Cerebellar nuclear complex (tissue), 1 donor: ENCODE results near the gene TAF7.
A peak's percentile ranks its signal among the peaks of the same experiment; 100 is the strongest.
"Not testable (repeated sequence)": the region's sequence is repeated elsewhere in the genome, so short reads cannot be mapped to it uniquely, and the experiment has no call there.

Experiments
- DNase-seq, 2 experiments: peaks; one replicate each; lab custom pipeline; 2025; lab: John Stamatoyannopoulos, UW

Gene TAF7, protein sequence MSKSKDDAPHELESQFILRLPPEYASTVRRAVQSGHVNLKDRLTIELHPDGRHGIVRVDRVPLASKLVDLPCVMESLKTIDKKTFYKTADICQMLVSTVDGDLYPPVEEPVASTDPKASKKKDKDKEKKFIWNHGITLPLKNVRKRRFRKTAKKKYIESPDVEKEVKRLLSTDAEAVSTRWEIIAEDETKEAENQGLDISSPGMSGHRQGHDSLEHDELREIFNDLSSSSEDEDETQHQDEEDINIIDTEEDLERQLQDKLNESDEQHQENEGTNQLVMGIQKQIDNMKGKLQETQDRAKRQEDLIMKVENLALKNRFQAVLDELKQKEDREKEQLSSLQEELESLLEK

DNA sequence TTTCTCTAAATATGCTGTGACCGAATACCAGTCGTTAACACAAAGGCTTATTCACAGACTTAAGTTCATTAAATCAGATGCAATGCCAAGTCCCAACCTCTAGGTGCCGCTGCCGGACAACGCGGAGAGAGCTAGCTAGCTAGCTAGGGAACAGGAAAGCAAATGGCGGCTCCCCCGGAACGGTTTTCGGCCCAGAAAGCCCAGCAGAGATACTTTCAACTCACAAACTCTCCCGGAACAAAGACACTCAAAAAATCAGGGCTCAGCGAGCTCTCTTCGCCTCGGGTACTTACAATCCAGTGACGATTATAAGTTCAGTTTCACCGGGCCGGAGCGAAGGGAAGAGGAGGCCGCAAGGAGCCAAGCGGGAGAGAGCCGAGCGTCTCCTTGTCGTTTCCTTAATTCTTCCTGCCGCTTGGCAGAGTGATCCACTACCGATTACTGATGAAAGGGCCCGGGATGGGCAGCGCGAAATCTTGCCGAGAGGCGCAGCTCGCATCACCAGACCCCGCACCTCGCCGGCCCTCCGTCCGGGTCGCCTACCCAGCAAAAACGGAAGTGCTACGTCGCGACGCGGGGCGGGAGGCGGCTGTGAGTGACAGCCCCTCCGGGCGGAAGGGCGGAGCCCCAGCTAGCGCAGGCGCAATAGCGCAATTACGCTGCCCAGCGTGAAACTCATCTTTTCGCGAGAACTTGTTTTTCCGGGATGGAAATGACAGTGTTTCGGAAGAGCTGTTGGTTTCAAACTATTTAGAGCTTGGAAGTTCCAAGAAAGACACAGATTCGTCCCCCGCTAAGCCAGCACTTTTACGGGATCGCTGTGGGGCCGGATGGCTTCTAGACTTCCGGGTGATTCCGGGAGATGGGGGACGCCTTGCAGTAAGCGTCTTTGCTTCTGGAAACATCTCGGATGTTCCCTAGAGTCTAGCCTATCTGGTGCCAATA lies at the start of gene TAF7:
TAF7 (minus strand) TSS at position 560 of the 945 bp plus-strand sequence. CDS start 740 bp downstream, outside the sequence.
- DNase-seq: peak; percentile 13 to 51

DNA sequence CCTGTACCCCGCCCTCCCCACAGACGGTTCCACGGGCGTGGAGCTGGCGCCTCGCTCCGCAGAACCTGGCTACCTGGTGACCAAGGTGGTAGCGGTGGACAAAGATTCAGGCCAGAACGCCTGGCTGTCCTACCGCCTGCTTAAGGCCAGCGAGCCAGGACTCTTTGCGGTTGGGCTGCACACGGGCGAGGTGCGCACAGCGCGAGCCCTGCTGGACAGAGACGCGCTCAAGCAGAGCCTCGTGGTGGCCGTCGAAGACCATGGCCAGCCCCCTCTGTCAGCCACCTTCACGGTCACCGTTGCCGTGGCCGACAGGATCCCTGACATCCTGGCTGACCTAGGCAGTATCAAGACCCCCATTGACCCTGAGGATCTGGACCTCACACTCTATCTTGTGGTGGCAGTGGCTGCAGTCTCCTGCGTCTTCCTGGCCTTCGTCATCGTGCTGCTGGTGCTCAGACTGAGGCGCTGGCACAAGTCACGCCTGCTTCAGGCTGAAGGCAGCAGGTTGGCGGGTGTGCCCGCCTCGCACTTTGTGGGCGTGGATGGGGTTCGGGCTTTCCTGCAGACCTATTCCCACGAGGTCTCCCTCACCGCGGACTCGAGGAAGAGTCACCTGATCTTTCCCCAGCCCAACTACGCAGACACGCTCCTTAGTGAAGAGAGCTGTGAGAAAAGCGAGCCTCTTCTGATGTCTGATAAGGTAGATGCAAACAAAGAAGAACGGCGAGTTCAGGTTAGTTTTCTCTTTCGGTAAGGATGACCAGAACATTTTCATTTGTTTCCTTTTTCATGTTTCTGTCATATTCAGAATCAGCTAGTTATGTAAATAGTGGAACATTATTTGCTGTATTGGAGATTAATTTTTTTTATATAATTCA lies 45.7 kb upstream of the TAF7 start:
- no peak for DNase-seq

DNA sequence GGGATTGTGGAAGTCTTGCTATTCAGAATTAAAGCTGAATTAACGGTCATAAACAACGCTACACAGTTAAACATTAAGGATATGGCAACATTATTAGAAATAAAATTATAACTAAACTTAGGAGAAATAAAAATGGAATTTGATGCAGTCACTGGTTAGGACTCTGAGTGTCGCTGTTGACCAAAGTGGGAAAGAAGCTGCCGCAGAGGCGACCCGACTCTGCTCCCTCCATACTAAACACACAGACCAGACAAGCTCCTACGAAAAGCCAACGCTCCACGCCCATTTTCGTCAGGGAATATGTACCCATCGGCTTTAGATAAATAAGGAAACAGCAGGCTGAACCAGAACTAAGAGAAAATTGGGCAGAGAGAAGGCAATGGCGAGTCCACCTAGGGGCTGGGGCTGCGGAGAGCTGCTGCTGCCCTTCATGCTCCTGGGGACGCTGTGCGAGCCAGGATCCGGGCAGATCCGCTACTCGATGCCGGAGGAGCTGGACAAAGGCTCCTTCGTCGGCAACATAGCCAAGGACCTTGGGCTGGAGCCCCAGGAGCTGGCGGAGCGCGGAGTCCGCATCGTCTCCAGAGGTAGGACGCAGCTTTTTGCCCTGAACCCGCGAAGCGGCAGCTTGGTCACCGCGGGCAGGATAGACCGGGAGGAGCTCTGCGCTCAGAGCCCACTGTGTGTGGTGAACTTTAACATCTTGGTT lies 43.5 kb upstream of the TAF7 start, which contains the start of gene PCDHGA5:
PCDHGA5 (plus strand) TSS at position 211 of the 709 bp plus-strand sequence; CDS start at position 380, 169 bp downstream.
- DNase-seq: no peak

- no peak for DNase-seq
These were observed 42.1 kb upstream of the TAF7 start for GRCh38 chr5:141362719-141363118.

DNA sequence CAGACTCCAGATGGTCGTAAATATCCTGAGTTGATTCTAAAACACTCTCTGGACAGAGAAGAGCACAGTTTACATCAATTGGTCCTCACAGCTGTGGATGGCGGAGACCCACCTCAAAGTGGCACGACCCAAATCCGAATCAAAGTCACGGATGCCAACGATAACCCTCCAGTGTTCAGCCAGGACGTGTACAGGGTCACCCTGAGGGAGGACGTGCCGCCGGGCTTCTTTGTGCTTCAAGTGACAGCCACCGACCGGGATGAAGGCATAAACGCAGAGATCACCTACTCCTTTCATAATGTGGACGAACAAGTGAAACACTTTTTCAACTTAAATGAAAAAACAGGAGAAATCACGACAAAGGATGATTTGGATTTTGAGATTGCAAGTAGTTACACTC lies 40.1 kb upstream of the TAF7 start:
- DNase-seq: no peak

DNA sequence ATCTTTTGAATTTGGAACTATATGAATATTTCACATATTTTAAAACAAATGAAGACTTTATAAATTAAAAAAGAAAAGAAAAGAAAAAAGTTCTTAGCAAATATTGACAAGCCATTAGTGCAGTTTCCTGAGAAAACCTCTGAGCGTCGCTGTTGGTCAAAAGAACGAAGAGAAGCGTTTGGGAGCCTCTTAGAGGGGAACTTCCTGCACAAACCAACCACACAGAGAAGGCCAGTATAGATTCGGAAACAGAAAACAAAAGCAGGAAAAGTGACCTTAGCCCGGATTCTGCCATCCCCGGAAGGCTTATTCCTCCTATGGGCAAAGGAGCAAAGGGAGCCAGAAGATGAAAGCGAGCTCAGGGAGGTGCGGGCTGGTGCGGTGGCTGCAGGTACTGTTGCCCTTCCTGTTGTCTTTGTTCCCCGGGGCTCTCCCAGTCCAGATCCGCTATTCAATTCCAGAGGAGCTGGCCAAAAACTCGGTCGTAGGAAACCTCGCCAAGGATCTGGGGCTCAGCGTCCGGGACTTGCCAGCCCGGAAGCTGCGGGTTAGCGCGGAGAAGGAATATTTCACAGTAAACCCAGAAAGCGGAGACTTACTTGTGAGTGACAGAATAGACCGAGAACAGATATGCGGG lies 39.3 kb upstream of the TAF7 start, which contains the start of gene PCDHGB2:
PCDHGB2 (plus strand) TSS at position 205 of the 637 bp plus-strand sequence; CDS start at position 347, 142 bp downstream.
- no peak for DNase-seq

DNA sequence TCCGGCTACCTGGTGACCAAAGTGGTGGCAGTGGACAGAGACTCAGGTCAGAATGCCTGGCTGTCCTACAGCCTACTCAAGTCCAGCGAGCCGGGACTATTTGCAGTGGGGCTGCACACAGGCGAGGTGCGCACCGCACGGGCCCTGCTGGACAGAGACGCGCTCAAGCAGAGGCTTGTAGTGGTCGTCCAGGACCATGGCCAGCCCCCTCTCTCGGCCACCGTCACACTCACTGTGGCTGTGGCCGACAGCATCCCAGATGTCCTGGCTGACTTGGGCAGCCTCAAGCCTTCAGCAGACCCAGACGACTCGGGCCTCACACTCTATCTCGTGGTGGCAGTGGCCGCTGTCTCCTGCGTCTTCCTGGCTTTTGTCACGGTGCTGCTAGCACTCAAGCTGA lies 36.4 kb upstream of the TAF7 start:
- no peak for DNase-seq

- DNase-seq: no peak
These were observed 35.5 kb upstream of the TAF7 start for GRCh38 chr5:141356133-141356532.

- DNase-seq: no peak
These were observed 35.1 kb upstream of the TAF7 start for GRCh38 chr5:141355641-141356040.

GRCh38 chr5:141354900-141355469 lies 34.4 kb upstream of the TAF7 start, which contains the start of gene PCDHGA4:
TSS of gene PCDHGA4 (plus strand) at chr5:141355021. CDS start at chr5:141355108, 87 bp downstream.
- no peak for DNase-seq

- no peak for DNase-seq
These were observed 31.0 kb upstream of the TAF7 start for GRCh38 chr5:141351591-141351990.

- no peak for DNase-seq
These were observed 29.5 kb upstream of the TAF7 start, which contains the start of gene PCDHGB1 for GRCh38 chr5:141349917-141350619. TSS of gene PCDHGB1 (plus strand) at chr5:141350099. CDS start at chr5:141350261, 162 bp downstream.

DNA sequence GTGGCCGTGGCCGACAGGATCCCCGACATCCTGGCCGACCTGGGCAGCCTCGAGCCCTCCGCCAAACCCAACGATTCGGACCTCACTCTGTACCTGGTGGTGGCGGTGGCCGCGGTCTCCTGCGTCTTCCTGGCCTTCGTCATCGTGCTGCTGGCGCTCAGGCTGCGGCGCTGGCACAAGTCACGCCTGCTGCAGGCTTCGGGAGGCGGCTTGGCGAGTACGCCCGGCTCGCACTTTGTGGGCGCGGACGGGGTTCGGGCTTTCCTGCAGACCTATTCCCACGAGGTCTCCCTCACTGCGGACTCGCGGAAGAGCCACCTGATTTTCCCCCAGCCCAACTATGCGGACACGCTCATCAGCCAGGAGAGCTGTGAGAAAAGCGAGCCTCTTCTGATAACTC lies 25.4 kb upstream of the TAF7 start:
- DNase-seq: not testable (repeated sequence)

GRCh38 chr5:141345327-141345726 lies 24.7 kb upstream of the TAF7 start:
- DNase-seq: no peak

GRCh38 chr5:141343953-141344463 lies 23.4 kb upstream of the TAF7 start:
- no peak for DNase-seq

DNA sequence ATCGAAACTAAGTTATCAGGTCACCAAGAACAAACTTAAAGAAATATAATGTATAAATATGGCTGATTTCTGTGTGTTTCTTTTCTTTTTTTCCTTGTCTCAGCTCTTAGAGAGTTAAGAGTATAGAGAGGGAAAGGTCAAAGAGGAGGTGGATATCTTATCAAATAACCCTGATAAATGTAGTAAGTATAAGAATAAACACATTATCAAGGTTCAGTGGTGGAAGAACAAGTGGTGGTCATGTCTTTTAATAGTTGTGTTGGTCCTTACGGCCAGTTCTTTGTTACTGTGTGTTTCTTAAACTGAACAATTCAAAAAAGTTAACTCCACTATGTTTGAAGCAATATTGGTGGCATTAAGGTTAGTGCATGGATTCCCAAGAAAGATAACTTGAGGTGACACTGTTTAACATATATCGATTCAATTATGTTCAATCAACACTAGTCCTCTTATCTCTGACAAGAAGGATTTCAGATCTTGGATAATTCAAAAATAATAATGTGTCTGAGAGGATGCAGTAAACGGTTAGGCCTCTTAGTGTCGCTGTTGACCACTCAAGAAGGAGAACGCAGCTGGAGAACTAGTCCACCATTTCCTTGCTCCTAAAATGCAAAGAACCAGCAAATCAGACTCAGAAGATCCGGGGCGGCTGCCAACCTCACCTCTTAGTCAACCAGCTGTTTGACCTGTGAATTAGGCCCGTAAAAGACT lies 22.8 kb upstream of the TAF7 start, which contains the start of gene PCDHGA3:
PCDHGA3 (plus strand) TSS at position 588 of the 711 bp plus-strand sequence. CDS start 205 bp downstream, outside the sequence.
- DNase-seq: no peak

GRCh38 chr5:141342773-141343172 lies 22.2 kb upstream of the TAF7 start:
- DNase-seq: no peak

DNA sequence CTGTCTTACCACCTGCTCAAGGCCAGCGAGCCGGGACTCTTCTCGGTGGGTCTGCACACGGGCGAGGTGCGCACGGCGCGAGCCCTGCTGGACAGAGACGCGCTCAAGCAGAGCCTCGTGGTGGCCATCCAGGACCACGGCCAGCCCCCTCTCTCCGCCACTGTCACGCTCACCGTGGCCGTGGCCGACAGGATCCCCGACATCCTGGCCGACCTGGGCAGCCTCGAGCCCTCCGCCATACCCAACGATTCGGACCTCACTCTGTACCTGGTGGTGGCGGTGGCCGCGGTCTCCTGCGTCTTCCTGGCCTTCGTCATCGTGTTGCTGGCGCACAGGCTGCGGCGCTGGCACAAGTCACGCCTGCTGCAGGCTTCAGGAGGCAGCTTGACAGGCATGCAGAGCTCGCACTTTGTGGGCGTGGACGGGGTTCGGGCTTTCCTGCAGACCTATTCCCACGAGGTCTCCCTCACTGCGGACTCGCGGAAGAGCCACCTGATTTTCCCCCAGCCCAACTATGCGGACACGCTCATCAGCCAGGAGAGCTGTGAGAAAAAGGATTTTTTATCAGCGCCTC lies 20.3 kb upstream of the TAF7 start:
- DNase-seq: not testable (repeated sequence)
